8988T (cell line): Measurements from ENCODE around the gene ZBTB8A.
"Not testable (repeated sequence)": the region's sequence is repeated elsewhere in the genome, so short reads cannot be mapped to it uniquely, and the experiment has no call there.

Experiments
- DNase-seq: peaks from one replicate; pipeline ENCODE4 v3.0.0; 2011

Gene ZBTB8A

GRCh38 chr1:32539584-32540571 lies 651 bp downstream of the ZBTB8A start:
- DNase-seq, result peak; percentile 41

DNA sequence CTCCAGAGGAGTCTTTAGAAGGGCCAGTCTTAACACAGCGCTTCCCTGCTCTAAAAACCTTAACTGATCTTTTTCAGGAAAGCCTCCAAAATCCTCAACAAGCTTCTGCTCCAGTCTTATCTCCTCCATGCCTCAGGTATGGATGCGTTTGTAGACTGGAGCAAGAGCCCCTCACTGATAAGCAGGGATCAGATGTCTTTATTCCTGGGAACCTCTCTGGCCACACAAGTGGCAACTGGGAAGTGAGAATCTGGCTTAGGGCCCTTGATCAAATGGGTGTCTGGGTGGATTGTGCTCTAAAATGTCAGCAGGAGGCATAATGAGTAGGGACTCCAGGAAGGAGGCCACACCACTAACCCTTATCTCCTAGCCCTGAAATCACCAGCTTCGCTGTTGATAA lies 1.4 kb downstream of the ZBTB8A start:
- DNase-seq, result no peak

DNA sequence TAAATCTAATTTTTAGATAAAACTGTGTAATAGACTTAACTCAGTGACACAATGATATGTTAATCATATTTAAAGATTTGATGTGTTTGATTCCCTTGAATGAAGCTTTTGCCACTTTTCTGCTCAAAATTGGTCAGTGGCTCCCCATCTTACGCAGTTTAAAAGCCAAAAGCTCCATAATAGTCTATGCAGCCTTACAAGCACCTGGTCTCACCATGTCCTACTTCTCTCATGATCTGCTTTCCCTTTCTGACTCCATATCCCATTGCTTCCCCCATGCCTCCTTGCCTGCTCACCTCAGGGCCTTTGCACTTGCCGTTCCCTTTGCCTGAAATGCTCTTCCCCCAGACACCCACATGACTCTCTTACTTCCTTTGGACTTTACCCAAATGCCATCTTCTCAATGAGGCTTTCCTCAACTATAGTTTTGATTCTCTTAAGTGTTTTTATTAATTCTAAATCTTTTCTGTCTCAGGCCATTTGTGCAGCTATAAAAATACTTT lies 1.9 kb downstream of the ZBTB8A start:
- no peak for DNase-seq

GRCh38 chr1:32546611-32547010 lies 7.4 kb downstream of the ZBTB8A start:
- no peak for DNase-seq

- DNase-seq, result no peak
These were observed 10.4 kb downstream of the ZBTB8A start for GRCh38 chr1:32549616-32550015.

DNA sequence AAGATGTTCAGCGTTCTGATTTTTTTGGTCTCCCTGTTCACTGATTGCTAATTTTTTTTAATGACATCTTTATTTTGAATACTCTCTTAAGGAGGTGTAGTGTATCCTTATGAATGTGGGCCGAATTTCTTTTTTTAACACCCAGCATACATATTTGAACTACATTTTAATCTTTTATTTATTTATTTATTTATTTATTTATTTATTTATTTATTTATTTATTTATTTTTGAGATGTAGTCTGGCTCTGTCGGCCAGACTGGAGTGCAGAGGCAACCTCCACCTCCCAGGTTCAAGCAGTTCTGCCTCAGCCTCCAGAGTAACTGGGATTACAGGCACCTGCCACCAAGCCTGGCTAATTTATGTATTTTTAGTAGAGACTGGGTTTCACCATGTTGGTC lies 15.1 kb downstream of the ZBTB8A start:
- no peak for DNase-seq

- not testable (repeated sequence) for DNase-seq
These were observed 17.8 kb downstream of the ZBTB8A start for GRCh38 chr1:32557035-32557434.

GRCh38 chr1:32557812-32558211 lies 18.6 kb downstream of the ZBTB8A start:
- no peak for DNase-seq

GRCh38 chr1:32568929-32569328 lies 29.7 kb downstream of the ZBTB8A start:
- DNase-seq, result no peak

DNA sequence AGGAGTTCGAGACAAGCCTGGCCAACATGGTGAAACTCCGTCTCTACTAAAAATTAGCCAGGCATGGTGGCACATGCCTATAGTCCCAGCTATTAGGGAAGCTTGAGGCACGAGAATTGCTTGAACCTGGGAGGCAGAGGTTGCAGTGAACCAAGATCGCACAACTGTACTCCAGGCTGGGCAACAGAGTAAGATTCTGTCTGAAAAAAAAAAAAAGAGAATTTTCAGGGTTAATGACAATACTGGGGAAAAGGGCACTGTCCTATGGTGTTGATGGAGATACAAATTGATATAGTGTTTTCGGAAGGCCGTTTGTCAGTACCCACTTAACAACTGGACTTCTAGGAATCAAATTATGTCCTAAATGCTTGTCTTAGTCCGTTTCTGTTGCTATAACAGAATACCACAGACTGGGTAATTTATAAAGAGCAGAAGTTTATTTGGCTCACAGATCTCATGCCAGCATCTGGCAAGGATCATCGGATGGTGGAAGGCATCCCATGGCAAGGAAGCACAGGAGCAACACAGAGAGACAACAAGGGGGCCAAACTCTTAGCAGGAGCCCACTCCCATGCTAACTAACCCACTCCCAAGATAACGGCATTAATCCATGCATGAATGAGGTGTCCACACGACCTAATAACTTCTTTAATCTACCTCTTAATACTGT lies 41.3 kb downstream of the ZBTB8A start:
- DNase-seq, result no peak

- no peak for DNase-seq
These were observed 53.7 kb downstream of the ZBTB8A start for GRCh38 chr1:32592943-32593342.

DNA sequence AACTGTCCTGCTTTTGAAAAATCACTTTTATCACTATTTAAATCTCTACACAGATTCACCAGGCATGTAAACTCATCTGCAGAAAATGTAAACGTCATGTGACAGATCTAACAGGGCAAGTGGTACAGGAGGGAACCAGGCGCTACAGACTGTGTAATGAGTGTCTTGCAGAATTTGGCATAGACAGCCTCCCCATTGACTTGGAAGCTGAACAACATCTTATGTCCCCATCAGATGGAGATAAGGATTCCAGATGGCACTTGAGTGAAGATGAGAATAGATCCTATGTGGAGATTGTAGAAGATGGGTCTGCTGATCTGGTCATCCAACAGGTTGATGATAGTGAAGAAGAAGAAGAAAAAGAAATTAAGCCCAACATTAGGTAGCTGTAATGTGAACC lies 60.8 kb downstream of the ZBTB8A start:
- DNase-seq, result no peak

- DNase-seq, result no peak
These were observed 66.6 kb downstream of the ZBTB8A start for GRCh38 chr1:32605711-32606424.

DNA sequence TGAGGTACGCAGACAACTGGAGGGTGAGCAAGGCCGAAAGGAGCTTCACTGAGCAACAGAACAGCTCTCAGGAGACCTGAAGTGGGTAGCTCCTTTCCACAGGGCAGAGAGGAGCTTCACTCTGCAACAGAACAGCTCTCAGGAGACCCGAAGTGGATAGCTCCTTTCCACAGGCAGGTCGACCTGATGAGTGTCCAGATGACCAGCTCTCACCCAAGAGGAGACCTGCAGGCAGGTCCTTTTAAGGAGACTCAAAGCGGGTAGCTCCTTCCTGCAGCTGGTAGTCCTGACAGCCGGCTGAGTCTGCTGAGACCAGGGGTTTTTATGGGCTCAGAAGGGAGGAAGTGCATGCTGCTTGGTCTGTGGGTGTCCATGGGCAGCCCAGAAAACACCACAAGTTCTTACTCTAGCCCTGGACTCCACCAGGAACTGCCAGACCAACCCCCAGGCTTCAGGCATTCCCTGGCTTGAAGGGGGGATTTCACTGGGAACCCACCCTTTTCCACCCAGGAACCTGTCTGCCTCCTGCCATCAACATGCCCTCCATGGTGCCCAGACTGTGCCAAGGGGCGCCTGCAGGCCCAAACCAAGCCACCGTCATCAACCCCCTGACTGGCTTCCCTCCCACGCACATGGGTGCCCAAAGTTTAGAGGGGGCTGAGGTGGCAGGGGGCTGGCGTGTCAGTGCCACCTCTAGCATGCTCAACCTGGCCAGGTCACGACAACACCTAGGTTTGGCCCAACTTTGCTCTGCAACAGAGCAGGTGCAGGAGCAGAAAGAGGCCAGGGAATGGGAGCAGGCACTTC lies 67.5 kb downstream of the ZBTB8A start:
- DNase-seq, result no peak

DNA sequence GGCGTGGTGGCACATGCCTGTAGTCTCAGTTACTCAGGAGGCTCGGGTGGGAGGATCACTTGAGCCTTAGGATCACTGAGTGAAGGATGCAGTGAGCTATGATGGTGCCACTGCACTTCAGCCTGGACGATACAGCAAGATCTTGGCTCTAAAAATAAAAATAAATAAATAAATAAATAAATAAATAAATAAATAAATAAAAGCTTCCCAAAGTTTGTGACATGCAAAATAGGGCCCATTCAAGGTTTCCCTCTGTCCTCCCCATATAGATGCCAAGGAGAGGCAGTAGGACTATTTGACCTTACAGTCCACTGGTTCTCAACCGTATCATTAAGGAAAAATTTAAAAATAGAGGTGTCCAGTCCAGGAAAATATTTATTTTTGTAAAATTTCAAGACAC lies 70.0 kb downstream of the ZBTB8A start:
- no peak for DNase-seq

DNA sequence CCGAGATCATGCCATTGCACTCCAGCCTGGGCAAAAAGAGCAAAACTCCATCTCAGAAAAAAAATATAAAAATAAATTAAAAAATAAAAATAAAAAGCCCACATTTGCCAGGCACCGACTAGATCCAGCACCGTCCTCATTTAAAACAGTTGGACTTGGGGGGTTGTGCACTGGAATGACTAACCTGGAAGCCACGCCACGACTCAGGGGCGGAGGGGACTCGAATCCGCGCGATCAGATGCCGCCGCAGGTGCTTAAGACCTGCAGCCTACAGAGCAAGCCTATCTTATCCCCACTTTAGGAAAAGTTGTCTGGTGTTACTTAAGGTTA lies 72.6 kb downstream of the ZBTB8A start:
- no peak for DNase-seq

- DNase-seq, result peak; percentile 56
These were observed 73.1 kb downstream of the ZBTB8A start for GRCh38 chr1:32612189-32612881.

DNA sequence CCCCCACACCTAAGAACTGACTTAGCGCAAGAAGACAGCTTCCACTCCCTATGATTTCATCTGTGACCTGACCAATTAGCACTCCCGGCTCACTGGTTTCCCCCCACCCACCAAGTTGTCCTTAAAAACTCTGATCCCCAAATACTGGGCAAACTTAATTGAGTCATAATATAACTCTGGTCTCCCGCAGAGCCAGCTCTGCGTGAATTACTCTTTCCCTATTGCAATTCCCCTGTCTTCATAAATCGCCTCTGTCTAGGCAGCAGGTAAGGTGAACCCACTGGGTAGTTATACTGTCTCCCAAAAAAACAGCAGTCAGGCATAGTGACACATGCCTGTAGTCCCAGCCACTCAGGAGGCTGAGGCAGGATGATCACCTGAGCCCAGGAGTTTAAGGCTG lies 74.2 kb downstream of the ZBTB8A start:
- no peak for DNase-seq

DNA sequence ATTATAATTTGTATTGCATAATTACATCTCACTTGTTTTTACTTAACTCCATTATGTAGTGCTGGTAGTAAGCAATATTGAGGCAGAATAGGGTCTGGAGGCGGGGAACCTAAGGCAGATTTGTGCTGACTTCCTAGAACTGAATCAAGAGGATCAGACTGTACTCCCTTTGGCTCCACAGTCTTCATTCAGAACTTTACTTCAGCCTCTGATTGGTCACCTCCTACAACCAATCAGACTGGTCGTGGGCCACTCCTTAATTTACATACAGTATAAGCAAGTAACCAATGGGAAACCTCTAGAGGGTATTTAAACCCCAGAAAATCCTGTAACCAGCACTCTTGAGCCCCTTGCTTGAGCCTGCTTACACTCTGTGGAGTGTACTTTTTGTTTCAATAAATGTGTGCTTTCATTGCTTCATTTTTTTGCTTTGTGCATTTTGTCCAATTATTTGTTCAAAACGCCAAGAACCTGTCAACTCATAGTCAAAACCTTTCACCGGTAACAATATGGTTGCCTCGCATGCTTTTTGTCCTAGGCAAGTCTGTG lies 79.5 kb downstream of the ZBTB8A start:
- no peak for DNase-seq

- DNase-seq, result no peak
These were observed 80.7 kb downstream of the ZBTB8A start for GRCh38 chr1:32619701-32620485.

DNA sequence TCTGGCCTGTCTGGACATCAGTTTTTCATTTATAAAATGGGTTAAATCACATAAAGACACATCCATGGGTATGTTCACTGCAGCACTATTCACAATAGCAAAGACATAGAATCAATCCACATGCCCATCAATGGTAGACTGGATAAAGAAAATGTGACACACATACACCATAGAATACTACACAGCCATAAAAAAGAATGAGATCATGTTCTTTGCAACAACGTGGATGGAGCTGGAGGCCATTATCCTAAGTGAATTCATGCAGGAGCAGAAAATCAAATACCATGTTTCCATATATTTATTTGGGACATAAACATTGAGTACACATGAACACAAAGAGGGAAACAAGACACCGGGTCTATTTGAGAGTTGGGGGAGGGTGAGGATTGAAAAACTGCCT lies 83.0 kb downstream of the ZBTB8A start:
- no peak for DNase-seq
